Measurements from ENCODE around the gene ARGLU1. TPM values are rescaled to one million over a fixed set of nuclear protein-coding genes. Genes with fewer than 3 reads are reported as not detected.

The ARGLU1 gene
- total RNA-seq, 1 experiment from 2014 or later = 115 TPM

GRCh38 chr13:106588367-106588766, 20.4 kb upstream of the ARGLU1 start (continued):
- TF ChIP-seq ZNF263 (CRISPR knock-in tag; IDR thresholded peaks at IDR 0.05; ENCODE audit: low read depth) (no peak), HMGXB4 (CRISPR knock-in tag; IDR thresholded peaks at IDR 0.05) (no peak), USF2 (CRISPR knock-in tag; IDR thresholded peaks at IDR 0.05) (no peak)

- Mint-ChIP-seq H3K27ac (no peak overlapping the region), H3K4me3 (no peak overlapping the region), H3K36me3 (peaks cover 32% of the 10 kb centered on the region), H3K4me1 (no peaks in the 10 kb centered on the region), H3K9me3 (peaks cover 49% of the 10 kb centered on the region), H3K27me3 (ENCODE audit: low read depth) (no peaks in the 10 kb centered on the region; the same call in 1 of the 2 replicates)
- DNase-seq (ENCODE audit: low spot score) (no peak), ATAC-seq (no peak)
- TF ChIP-seq ZNF416 (CRISPR knock-in tag; IDR thresholded peaks at IDR 0.05) (no peak), TEAD1 (CRISPR knock-in tag; IDR thresholded peaks at IDR 0.05) (no peak), MXD4 (CRISPR knock-in tag; IDR thresholded peaks at IDR 0.05; ENCODE audit: borderline replicate concordance) (no peak), TCF7 (CRISPR knock-in tag; IDR thresholded peaks at IDR 0.05; ENCODE audit: low read depth) (no peak), FOXP4 (CRISPR knock-in tag; IDR thresholded peaks at IDR 0.05) (no peak)
- POLR2A ChIA-PET = no interaction called here
- CTCF ChIA-PET = no interaction called here
Observed at GRCh38 chr13:106587787-106588186, 19.9 kb upstream of the ARGLU1 start.

- Mint-ChIP-seq H3K27ac (no peak overlapping the region), H3K27me3 (ENCODE audit: low read depth) (no peaks in the 10 kb centered on the region; the same call in 1 of the 2 replicates), H3K9me3 (peaks cover 49% of the 10 kb centered on the region), H3K4me3 (no peak overlapping the region), H3K36me3 (peaks cover 32% of the 10 kb centered on the region), H3K4me1 (no peaks in the 10 kb centered on the region)
- ATAC-seq (no peak), DNase-seq (ENCODE audit: low spot score) (no peak)
- ChIA-PET POLR2A (no interaction called here), CTCF (no interaction called here)
- no peak for TF ChIP-seq E2F4 (CRISPR knock-in tag; IDR thresholded peaks at IDR 0.05; ENCODE audit: borderline replicate concordance, low read depth)
- TF ChIP-seq JAZF1 (CRISPR knock-in tag; IDR thresholded peaks at IDR 0.05) = no peak
Observed at GRCh38 chr13:106586648-106587166, 18.8 kb upstream of the ARGLU1 start.

- CTCF ChIA-PET = interaction anchor here (1.3 kb wide), 1 partner anchor 39 kb away, joined by 3 read pairs; no protein-coding TSS in a partner anchor
- no peak for ATAC-seq
- no peak overlapping the region for H3K4me3 Mint-ChIP-seq
Observed at GRCh38 chr13:106581225-106581624, 13.3 kb upstream of the ARGLU1 start.

More at GRCh38 chr13:106581225-106581624, 13.3 kb upstream of the ARGLU1 start:
- Mint-ChIP-seq H3K9me3 (peaks cover 32% of the 10 kb centered on the region), H3K27me3 (ENCODE audit: low read depth) (no peaks in the 10 kb centered on the region; the same call in 1 of the 2 replicates), H3K4me1 (peaks cover 4% of the 10 kb centered on the region; the same call in 1 of the 2 replicates), H3K36me3 (peaks cover 21% of the 10 kb centered on the region), H3K27ac (no peak overlapping the region)
- TF ChIP-seq SMAD3 (CRISPR knock-in tag; IDR thresholded peaks at IDR 0.05; ENCODE audit: borderline replicate concordance) (no peak), JAZF1 (CRISPR knock-in tag; IDR thresholded peaks at IDR 0.05) (no peak), NFE2L1 (CRISPR knock-in tag; IDR thresholded peaks at IDR 0.05) (no peak), ERG (CRISPR knock-in tag; IDR thresholded peaks at IDR 0.05) (no peak), STAT6 (CRISPR knock-in tag; conservative IDR thresholded peaks at IDR 0.05; ENCODE audit: low read depth) (no peak), IRF1 (CRISPR knock-in tag; IDR thresholded peaks at IDR 0.05) (no peak), NFATC4 (CRISPR knock-in tag; IDR thresholded peaks at IDR 0.05) (no peak), ZNF317 (CRISPR knock-in tag; IDR thresholded peaks at IDR 0.05; ENCODE audit: borderline replicate concordance, low read depth) (no peak)
- DNase-seq (ENCODE audit: low spot score) = no peak
- POLR2A ChIA-PET = interaction anchor here (1.0 kb wide), 1 partner anchor 14 kb away, joined by 3 read pairs; no protein-coding TSS in a partner anchor

All from WTC11 (cell line).